Measurements from ENCODE around the gene POLR3GL.

GRCh38 chr1:145983960-145984830, 19.7 kb downstream of the POLR3GL start:
- TF ChIP-seq, protein P1, sequence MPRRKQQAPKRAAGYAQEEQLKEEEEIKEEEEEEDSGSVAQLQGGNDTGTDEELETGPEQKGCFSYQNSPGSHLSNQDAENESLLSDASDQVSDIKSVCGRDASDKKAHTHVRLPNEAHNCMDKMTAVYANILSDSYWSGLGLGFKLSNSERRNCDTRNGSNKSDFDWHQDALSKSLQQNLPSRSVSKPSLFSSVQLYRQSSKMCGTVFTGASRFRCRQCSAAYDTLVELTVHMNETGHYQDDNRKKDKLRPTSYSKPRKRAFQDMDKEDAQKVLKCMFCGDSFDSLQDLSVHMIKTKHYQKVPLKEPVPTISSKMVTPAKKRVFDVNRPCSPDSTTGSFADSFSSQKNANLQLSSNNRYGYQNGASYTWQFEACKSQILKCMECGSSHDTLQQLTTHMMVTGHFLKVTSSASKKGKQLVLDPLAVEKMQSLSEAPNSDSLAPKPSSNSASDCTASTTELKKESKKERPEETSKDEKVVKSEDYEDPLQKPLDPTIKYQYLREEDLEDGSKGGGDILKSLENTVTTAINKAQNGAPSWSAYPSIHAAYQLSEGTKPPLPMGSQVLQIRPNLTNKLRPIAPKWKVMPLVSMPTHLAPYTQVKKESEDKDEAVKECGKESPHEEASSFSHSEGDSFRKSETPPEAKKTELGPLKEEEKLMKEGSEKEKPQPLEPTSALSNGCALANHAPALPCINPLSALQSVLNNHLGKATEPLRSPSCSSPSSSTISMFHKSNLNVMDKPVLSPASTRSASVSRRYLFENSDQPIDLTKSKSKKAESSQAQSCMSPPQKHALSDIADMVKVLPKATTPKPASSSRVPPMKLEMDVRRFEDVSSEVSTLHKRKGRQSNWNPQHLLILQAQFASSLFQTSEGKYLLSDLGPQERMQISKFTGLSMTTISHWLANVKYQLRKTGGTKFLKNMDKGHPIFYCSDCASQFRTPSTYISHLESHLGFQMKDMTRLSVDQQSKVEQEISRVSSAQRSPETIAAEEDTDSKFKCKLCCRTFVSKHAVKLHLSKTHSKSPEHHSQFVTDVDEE (CRISPR knock-in tag; IDR thresholded peaks at IDR 0.05): no peak
- TF ChIP-seq ZFP30 (CRISPR knock-in tag; IDR thresholded peaks at IDR 0.05) (no peak), ZC3H10 (CRISPR knock-in tag; IDR thresholded peaks at IDR 0.05) (no peak)

Measured in SK-N-SH treated with all-trans-retinoic acid at 6 μM for 48 hours (cell line).